T-helper 1 cell (primary cell): ENCODE results near the gene ARID5A.
A peak's percentile ranks its signal among the peaks of the same experiment; 100 is the strongest.
"Not testable (repeated sequence)": the region's sequence is repeated elsewhere in the genome, so short reads cannot be mapped to it uniquely, and the experiment has no call there.

Source experiments
- DNase-seq, 5 donors: peaks; one replicate each; pipeline ENCODE4 v3.0.0-alpha.2; 2012 to 2020
- total RNA-seq, 4 donors: gene quantifications; one replicate each; lab custom pipeline; 2026; lab: John Stamatoyannopoulos, UW

ARID5A gene
- total RNA-seq: 130 to 231 (median 176) reads per million in 4 donors

DNA sequence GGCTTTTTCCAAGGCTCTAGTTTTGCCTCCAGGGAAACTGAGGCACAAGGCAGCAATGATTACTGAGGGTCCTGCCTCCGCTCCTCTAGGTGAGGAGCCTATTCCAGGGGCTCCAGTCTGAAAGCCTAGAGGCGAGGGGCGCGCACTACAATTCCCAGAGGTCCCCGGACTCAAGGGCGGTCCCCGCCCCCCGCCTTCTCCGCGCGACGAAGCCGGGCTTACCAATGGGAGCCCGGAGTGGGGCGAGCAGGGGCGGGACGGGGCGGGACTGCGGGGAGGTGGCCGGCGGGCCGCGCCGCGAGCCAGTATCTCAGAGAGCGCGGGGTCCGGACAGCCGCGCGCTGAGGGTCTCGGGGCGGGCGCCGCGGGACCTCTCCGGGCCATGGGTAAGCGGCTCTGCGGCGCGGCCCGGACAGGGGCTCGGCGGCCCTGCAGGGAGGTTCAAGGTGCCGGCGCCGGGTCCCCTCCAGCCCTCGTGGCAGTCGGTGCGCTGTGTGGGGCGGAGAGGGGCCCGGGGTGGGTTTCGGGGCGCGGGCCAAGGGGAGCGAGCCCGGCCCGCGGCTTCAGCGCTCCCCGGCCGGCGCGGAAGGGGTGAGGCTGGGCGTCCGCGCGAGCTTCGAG is at the start of gene ARID5A:
Gene ARID5A, plus strand, starts transcription at position 308 of the 621 bp plus-strand sequence. Its CDS starts 75 bp downstream, at position 383.
- DNase-seq: peak; percentile 85 to 93 (median 92)

DNA sequence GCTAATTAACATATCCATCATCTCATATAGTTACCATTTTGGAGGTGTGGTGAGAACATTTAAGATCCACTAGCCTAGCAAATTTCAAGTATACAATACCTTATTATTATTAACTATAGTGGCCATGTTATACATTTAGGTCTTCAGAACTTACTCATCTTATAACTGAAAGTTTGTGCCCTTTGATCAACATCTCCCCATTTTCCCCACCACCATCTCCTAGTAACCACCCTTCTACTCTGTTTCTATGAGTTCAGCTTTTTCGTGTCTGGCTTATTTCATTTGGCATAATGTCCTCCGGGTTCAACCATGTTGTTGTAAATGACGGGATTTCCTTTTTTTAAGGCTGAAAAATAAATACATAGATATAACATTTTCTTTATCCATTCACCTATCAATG is 47.3 kb upstream of the ARID5A start:
- no peak for DNase-seq

DNA sequence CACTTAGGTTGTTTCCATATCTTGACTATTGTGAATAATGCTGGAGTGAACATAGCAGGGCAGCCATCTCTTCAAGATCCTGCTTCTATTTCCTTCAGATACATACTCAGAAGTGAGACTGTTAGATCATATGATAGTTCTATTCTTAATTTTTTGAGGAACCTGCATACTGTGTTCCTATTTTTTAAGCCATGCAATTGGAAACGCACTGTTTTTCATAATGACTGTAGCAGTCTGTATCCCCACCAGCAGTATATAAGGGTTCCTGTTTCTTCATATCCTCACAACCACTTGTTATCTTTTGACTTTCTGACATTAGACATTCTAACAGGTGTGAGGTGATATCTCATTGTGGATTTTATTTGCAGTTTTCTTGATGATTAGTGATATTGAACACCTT is 46.9 kb upstream of the ARID5A start:
- DNase-seq: no peak

DNA sequence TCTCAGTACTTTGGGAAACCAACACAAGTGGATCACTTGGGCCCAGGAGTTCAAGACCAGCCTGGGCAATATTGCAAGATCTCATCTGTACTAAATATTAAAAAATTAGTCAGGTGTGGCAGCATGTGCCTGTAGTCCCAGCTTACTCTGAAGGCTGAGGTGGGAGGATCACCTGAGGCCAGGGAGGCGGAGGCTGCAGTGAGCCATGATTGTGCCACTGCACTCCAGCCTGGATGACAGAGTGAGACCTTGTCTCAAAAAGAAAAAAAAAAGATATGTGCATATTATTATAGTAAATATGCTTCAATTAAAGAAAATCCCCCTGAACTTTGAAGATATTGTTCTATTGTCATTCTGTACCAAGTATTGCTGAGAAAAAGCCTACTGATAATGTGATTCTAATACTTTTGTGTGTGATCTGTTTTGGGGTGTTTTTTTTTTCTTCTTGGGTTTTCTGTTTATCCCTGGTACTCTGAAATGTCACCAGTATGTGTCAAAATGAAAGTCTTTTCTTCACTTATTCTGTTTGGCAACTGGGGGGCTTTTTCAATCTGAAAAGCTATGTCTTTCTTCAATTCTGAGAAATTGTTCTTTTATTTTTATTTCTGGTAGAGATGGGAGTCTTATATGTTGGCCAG is 44.6 kb upstream of the ARID5A start:
- DNase-seq: peak in 1 of 5 donors; percentile 38

DNA sequence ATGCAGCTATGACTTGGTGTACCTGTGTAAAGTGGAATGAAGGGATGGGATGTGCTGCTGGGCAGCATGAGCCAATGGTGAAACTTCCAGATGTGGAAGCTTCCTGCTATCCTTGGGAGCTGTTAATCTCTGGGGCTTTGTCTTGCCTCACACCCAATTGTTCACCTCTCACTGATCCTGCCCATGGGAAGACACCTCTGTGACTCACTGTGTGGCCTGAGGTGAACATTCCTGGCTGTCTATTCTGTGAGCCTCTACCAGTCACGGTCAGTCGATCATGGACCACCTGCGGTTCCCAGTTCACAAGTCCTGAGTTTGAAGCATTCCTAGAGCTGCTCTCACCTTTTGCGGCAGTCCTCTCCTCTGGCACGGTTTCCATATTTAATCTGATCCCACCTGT is 43.5 kb upstream of the ARID5A start:
- DNase-seq: no peak

DNA sequence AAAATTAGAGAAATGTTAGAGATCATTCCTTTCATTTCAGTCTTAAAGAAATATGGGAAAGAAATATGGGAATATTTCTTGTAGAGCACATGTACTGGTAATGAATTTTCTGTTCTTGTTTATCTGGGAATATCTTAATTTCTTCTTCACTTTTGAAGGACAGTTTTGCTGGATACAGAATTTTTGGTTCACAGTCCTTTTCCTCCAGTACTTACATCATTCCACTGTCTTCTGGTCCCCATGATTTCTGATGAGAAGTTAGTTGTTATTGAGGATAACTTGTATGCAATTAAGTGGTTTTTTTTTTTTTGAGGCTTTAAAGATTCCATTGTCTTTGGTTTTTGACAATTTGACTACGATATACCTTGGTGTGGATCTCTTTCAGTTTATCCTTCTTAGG is 42.4 kb upstream of the ARID5A start:
- no peak for DNase-seq

DNA sequence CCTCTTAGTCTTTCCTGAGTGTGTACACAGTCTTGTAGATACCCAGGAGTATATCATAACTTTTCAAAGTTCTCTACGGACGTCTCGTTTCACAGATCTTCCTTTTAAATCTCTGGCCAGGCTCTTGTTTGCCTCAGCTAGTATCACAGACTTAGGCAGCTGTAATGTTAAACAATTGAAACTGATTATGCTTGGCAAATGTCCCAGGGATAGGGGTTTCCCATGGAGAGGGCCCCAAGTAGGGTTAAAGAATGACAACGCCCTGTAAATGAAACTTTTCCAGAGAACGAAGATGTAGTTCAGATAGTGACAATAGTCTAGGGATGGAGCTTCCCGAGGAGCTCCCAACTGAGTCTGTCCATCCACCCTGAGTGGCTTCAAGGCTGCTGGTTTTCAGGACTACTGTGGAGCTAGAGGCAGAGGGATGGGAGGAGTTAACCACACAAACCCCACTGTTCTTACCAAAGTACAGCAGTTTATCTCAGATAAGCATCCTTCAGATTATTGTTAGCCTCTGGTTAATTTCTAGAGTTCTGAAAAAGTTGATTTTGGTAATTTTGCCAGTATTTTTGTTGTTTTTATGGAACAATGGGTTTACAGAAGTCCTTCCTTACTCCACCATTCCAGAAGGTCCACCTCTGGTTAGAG is 40.4 kb upstream of the ARID5A start:
- no peak for DNase-seq

GRCh38 chr2:96498021-96498431 is 38.5 kb upstream of the ARID5A start:
- no peak for DNase-seq

GRCh38 chr2:96498611-96499010 is 37.9 kb upstream of the ARID5A start:
- DNase-seq: not testable (repeated sequence)

GRCh38 chr2:96499061-96499960 is 37.2 kb upstream of the ARID5A start:
- no peak for DNase-seq

DNA sequence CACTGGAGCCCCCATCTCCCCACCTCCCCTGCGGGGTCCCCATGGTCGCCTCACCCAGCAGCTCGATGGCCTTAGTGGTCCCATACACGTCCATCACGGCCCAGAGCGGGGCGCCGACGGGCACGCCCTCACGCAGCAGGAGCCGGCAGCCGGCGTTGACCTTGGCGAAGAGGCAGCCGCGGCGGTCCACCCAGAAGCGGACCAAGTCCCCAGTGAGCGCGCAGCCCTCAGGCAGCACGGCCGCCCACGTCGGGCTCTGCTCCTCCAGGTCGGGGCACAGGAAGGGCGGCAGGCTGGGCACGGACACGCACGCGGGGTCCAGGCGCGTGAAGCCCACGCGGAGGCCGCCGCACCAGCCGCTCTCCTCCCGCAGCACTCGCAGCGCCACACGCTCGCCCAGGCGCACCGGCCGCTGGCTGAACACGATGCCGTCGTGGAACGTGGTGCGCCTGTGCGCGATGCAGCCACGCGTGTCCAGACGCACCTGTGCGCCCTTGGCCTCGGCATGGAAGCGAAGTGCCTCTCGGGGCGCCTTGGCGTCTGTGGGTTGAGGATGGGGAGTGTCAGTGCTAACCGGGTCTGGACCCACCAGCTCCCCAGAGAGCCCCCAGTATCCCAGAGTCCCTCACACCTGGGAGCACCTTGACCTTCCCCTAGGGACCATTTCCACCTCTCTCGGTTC is 36.0 kb upstream of the ARID5A start:
- DNase-seq: no peak

GRCh38 chr2:96501471-96501874 is 35.1 kb upstream of the ARID5A start:
- peak in 1 of 5 donors; percentile 61 for DNase-seq

- DNase-seq: no peak
Observed at GRCh38 chr2:96501886-96502810, 34.4 kb upstream of the ARID5A start.

DNA sequence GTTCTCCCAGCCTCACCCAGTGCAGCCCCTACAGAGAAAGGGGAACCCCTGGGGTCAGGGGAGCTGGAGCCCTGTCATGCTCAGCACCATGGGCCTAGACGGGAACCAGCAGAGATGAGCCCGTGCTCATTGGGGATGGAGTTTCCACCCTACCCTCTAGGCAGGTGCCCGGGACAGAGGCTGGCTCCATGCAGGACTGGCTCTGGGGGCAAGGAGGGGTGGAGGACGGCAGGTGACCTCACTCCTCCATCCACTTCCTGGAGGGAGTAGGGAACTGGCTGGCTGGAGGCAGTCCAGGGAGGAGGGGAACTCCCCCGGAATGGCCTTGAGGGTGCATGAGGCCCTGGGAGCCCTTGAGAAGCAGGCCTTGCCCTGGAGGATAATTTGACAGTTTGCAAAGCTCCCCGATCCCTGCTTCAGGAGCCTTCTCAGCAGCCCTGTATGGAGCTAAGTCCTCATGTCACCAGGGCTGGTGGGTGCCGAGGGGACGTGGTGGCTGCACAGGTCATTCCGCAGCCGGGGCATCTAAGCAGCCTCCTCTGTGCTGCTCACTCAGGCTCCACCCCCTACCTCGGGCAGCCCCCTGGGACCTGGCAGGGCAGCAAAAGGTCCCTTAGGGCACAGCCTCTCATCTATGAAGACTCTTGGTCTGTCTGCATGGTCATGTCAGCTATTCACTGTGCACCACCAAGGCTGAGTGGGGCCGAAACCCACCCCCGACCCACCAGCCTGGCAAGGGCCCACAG is 33.5 kb upstream of the ARID5A start:
- no peak for DNase-seq

- DNase-seq: no peak
Observed at GRCh38 chr2:96503637-96504243, 32.8 kb upstream of the ARID5A start.

DNA sequence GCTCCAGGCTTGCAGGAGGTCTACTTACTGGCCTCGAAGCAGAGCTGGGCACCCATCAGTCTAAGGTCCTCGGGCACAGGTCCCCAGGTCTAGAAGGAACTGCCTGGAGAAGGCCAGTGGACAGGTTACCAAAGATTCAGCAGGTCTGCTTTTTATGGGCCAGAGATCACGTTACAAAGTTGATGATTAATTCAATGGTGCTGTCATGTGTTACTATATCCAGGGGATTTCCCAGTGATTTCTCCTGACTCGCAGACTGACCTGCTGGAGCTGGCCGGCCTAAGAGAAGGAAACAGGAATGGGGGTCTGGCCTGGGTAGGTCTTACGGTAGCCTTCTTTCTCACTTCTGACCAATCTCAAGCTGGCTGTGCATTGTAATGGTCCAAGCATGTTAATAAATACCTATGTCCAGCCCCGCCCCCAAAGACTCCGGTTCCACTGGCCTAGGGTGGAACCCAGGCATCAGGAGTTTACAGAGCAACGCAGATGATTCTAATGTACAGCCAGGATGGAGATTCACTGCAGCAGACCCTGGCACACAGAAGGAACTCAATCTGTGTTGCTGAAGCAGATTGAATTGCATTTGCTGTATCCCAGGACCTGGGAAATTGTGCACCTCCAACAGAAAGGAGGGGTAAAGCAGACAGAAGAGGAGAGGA is 31.2 kb upstream of the ARID5A start, which contains the start of gene NEURL3:
Gene NEURL3, minus strand, starts transcription at position 127 of the 659 bp plus-strand sequence. Its CDS starts 71 bp downstream, at position 56.
- no peak for DNase-seq

GRCh38 chr2:96506016-96506906 is 30.3 kb upstream of the ARID5A start:
- DNase-seq: no peak

DNA sequence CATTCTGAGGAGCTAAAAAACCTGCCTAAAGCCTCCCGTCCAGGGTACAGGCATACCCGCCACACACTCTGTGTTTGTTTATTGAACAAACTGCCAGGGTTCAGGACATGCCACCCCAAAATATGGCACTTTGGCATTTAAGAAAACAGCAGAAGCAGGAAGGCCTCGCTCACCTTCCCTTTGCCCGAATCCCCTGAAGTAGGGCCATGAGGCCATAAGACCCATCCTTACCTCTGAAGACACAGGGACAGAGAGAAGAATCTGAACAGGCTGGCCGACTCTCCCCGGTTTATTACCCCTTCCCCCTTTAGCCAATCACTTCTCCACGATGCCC is 29.7 kb upstream of the ARID5A start:
- DNase-seq: no peak
